Measurements from ENCODE around the gene UBE2D1. TPM values are rescaled to one million over a fixed set of nuclear protein-coding genes. Genes with fewer than 3 reads are reported as not detected.

UBE2D1 gene
- total RNA-seq, 1 donor from 2014 or later = 15.6 TPM

- peak; percentile 23 for DNase-seq (ENCODE audit: low read depth)
- H3K4me3 ChIP-seq (ENCODE audit: low read depth, low read length) = peak overlapping the region; percentile 96
Measured at GRCh38 chr10:58335306-58336005, 650 bp downstream of the UBE2D1 start.

DNA sequence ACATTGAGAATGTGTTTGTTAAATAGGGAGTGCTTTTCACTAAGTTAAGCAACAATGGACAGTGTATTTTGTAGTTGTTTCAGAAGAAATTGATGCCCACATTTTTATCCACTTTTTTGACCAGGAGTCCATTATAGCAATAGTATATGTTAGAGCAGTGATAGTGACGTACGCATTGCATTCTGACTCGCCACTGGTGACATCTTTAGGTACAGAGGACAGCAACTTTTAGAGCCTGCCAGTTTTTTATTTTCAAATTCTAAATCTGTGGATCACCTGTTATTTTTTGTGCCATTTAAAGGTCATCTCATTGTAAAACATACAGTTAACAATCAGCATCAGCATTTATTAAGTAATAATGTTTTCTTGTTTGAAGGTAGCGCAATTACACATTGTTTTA, 1.4 kb downstream of the UBE2D1 start:
- H3K4me3 ChIP-seq (ENCODE audit: low read depth, low read length) = peak overlapping the region; percentile 96
- no peak for DNase-seq (ENCODE audit: low read depth)
- no peak for TF ChIP-seq CTCF (conservative IDR thresholded peaks at IDR 0.05; ENCODE audit: low read depth, low read length)

More at GRCh38 chr10:58335306-58336005, 650 bp downstream of the UBE2D1 start:
- no peak for TF ChIP-seq CTCF (conservative IDR thresholded peaks at IDR 0.05; ENCODE audit: low read depth, low read length)

- no peak for DNase-seq (ENCODE audit: low read depth)
- TF ChIP-seq CTCF (conservative IDR thresholded peaks at IDR 0.05; ENCODE audit: low read depth, low read length) = no peak
Measured at GRCh38 chr10:58341422-58341821, 6.6 kb downstream of the UBE2D1 start.

DNA sequence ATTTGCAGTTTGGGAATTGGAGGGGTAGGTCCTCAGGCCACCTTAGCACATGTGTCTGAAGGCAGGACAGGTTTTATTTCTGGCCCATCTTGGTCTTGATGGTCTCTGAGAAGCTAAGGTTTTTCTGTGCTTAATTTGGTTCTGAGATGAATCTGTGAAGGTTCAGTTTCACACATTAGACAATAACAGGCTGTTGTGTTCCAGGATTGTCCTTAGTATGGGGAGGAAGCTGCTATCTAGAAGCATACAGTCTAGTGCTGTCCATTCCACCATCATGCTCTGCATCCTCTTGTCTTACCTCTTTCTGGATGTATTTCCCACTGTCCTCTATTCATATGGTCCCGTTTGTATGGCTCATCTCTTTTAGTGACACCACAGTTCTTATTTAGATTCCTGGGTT, 7.1 kb downstream of the UBE2D1 start:
- H3K4me3 ChIP-seq (ENCODE audit: low read depth, low read length) = no peak overlapping the region
- no peak for DNase-seq (ENCODE audit: low read depth)
- TF ChIP-seq CTCF (conservative IDR thresholded peaks at IDR 0.05; ENCODE audit: low read depth, low read length) = no peak

More at GRCh38 chr10:58341422-58341821, 6.6 kb downstream of the UBE2D1 start:
- H3K4me3 ChIP-seq (ENCODE audit: low read depth, low read length) = no peak overlapping the region

DNA sequence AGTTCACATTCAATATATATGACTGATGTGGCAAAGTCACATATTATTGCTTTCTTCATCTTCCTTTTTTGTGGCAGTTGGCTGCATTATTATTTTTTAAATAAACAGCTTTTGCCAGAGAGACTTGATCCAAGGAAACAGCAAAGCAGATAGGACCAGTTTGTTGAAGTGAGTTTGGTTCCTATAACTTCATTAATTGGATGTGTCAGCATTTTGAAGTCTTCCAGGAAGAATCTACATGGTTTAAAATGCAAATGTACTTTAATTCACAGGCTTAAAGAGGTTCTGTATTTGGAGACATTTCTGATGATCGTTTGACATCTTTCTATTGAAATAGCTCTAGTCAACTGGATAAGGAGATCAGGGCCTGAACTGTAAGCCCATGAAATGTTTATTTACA, 13.2 kb downstream of the UBE2D1 start:
- H3K4me3 ChIP-seq (ENCODE audit: low read depth, low read length) = no peak overlapping the region
- TF ChIP-seq CTCF (conservative IDR thresholded peaks at IDR 0.05; ENCODE audit: low read depth, low read length) = no peak
- no peak for DNase-seq (ENCODE audit: low read depth)

DNA sequence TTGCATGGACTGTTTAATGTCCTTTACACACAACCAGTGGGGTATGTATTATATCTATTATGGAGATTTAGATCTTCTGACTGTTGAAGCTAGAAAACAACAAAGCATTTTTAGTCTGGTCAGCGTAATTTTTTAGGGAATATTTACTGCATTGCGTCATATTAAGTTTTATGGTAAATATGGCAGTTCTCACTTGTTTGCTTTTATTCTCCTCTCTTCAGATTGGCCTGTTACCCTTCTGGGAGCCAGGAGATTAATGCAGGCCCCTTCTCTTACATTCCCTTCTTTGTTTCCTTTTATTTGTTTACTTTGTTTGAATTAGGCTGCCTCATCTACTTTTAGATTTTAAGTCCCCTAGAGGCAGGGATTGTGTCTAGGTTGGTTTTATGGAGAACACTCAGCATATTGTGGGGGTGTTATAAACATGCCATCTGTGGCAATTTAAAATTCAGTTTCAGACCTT, 13.8 kb downstream of the UBE2D1 start:
- TF ChIP-seq CTCF (conservative IDR thresholded peaks at IDR 0.05; ENCODE audit: low read depth, low read length) = no peak
- no peak for DNase-seq (ENCODE audit: low read depth)

DNA sequence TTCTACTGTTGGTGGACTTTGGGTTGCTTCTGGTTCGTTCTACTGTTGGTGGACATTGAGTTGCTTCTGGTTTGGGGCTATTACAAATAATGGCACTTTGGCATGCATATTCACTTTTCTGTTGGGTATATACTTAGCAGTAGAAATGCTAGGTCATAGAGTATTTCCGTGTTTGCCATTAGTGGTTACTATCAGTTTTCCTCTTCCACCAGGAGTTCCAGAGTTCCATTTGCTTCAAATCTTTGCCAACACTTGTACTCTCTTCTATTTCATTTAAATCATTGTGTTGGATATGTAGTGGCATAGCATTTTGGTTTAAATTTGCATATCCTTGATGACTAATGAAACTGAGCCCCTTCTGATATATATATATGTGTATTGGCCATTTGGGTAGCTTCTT, 15.2 kb downstream of the UBE2D1 start:
- no peak overlapping the region for H3K4me3 ChIP-seq (ENCODE audit: low read depth, low read length)
- no peak for TF ChIP-seq CTCF (conservative IDR thresholded peaks at IDR 0.05; ENCODE audit: low read depth, low read length)
- no peak for DNase-seq (ENCODE audit: low read depth)

More for the DNA sequence above, 13.8 kb downstream of the UBE2D1 start:
- no peak overlapping the region for H3K4me3 ChIP-seq (ENCODE audit: low read depth, low read length)

Data from epithelial cell of proximal tubule (primary cell).